ENCODE data around the gene MICAL3. TPM values are rescaled to one million over a fixed set of nuclear protein-coding genes. Genes with fewer than 3 reads are reported as not detected.

MICAL3 gene
- total RNA-seq, 4 donors from 2014 or later, result 30.4 to 57.1 (median 37.7) TPM

DNA sequence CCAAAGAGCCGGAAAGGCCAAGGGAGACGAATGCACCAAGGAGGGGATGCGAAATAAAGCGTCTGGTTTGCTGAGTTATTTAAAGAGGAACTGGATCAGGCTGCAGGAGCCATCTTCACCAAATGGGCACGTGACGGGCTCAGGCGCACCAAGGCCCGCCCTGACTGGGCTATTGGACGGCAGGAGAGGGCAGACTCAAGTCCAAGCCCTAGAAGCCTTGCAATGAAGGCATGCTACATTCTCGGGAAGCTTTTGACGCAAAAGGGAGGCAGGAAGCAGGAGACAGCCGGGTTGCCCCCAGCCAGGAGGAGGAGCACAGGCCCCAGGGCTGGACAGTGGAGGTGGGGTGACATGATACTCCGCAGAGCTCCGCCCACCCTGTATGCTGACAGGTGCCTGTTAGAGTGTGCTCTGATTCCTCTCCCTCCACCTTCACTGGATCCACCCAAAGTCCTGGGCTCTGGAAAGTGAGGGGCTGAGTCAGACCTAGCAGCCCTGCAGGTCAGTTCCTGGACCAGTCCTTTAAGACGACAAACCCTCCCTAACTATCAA is 208.6 kb downstream of the MICAL3 start:
- DNase-seq (ENCODE audit: low spot score in 2 of 2), result no peak
- Histone ChIP-seq H3K4me1 (no peaks in the 10 kb centered on the region), H3K27me3 (no peaks in the 10 kb centered on the region), H3K27ac (no peak overlapping the region), H3K9me3 (no peaks in the 10 kb centered on the region), H3K4me3 (no peak overlapping the region), H3K36me3 (peaks cover 85% of the 10 kb centered on the region)
- WGBS, result 90% methylated on average over 15 of the region's 15 CpGs
- TF ChIP-seq, protein P1, sequence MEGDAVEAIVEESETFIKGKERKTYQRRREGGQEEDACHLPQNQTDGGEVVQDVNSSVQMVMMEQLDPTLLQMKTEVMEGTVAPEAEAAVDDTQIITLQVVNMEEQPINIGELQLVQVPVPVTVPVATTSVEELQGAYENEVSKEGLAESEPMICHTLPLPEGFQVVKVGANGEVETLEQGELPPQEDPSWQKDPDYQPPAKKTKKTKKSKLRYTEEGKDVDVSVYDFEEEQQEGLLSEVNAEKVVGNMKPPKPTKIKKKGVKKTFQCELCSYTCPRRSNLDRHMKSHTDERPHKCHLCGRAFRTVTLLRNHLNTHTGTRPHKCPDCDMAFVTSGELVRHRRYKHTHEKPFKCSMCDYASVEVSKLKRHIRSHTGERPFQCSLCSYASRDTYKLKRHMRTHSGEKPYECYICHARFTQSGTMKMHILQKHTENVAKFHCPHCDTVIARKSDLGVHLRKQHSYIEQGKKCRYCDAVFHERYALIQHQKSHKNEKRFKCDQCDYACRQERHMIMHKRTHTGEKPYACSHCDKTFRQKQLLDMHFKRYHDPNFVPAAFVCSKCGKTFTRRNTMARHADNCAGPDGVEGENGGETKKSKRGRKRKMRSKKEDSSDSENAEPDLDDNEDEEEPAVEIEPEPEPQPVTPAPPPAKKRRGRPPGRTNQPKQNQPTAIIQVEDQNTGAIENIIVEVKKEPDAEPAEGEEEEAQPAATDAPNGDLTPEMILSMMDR (IDR thresholded peaks at IDR 0.05), result no peak
- no peak for TF ChIP-seq POLR2A (IDR thresholded peaks at IDR 0.05)
- no peak for TF ChIP-seq POLR2AphosphoS5 (IDR thresholded peaks at IDR 0.05)
- TF ChIP-seq EP300 (IDR thresholded peaks at IDR 0.05), result no peak

DNA sequence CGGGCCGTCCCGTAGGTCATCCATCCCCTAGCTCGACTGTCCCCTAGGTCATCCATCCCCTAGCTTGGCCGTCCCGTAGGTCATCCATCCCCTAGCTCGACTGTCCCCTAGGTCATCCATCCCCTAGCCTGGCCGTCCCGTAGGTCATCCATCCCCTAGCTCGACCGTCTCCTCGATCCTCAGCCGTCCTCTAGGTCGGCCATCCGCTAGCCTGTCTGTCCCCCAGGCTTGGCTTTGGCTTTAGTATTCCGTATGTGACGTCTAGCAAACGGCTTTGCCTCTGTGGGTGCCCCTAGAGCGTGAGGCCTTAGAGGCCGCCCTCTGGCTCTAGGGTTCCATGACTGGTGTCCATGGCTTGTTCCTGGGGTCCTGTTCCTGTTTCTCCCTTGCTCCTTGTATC is 209.5 kb downstream of the MICAL3 start:
- TF ChIP-seq POLR2A (IDR thresholded peaks at IDR 0.05) (no peak), POLR2AphosphoS5 (IDR thresholded peaks at IDR 0.05) (no peak), EP300 (IDR thresholded peaks at IDR 0.05) (no peak)
- TF ChIP-seq, protein P1 (IDR thresholded peaks at IDR 0.05), result no peak
- no peak overlapping the region for H3K27ac ChIP-seq
- no peak for DNase-seq (ENCODE audit: low spot score in 2 of 2)
- no peaks in the 10 kb centered on the region for H3K4me1 ChIP-seq
- H3K4me3 ChIP-seq, result no peak overlapping the region
- H3K36me3 ChIP-seq, result peaks cover 91% of the 10 kb centered on the region
- H3K27me3 ChIP-seq, result no peaks in the 10 kb centered on the region
- WGBS, result 95% methylated on average over 20 of the region's 20 CpGs
- no peaks in the 10 kb centered on the region for H3K9me3 ChIP-seq

DNA sequence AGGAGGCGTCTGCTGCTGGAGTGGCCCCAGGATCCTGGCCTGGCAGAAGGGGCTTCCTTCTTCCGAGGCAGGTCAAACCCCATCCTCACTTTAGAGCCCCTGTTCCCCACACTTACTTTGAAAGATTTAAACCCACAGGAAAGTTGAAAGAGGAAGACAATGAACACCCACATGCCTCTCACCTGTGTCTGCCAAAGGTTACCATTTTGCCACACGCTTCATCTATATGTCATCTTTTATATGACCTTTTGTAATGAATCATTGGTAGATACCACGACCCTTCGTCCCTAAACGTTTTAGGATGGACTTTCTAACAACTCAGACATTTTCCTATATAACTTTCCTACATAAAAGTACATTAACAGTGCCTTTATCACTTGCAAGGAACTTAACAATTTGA is 210.3 kb downstream of the MICAL3 start:
- H3K27ac ChIP-seq, result no peak overlapping the region
- no peak for DNase-seq (ENCODE audit: low spot score in 2 of 2)
- 92% methylated on average over 6 of the region's 6 CpGs for WGBS
- peaks cover 94% of the 10 kb centered on the region for H3K36me3 ChIP-seq
- no peaks in the 10 kb centered on the region for H3K27me3 ChIP-seq
- no peaks in the 10 kb centered on the region for H3K9me3 ChIP-seq
- TF ChIP-seq EP300 (IDR thresholded peaks at IDR 0.05), result no peak
- no peak for TF ChIP-seq POLR2A (IDR thresholded peaks at IDR 0.05)
- no peak for TF ChIP-seq POLR2AphosphoS5 (IDR thresholded peaks at IDR 0.05)
- TF ChIP-seq, protein P1 (IDR thresholded peaks at IDR 0.05), result no peak
- no peak overlapping the region for H3K4me3 ChIP-seq
- no peaks in the 10 kb centered on the region for H3K4me1 ChIP-seq

DNA sequence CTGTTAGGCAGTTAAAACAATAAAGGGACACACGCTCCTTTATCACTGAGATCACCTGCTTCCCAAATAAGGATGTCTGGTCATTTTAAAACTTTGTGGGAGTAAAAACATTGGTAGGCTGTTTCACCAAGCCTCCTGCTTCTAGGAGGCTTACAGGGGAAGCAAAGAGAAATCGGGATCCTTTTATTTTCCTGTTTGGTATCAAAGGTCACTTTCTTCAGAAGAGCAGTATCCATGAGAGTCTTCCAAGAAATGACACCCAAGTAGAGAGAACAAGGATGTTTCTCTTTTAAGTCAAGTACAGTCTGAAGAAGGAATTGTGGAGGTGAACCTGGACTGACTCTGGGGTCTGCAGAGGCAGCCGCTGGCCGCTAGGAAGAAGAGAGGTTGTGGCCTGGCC is 213.2 kb downstream of the MICAL3 start:
- TF ChIP-seq EP300 (IDR thresholded peaks at IDR 0.05) (no peak), POLR2AphosphoS5 (IDR thresholded peaks at IDR 0.05) (no peak), POLR2A (IDR thresholded peaks at IDR 0.05) (no peak)
- TF ChIP-seq, protein P1 (IDR thresholded peaks at IDR 0.05), result no peak
- H3K9me3 ChIP-seq, result no peaks in the 10 kb centered on the region
- no peak for DNase-seq (ENCODE audit: low spot score in 2 of 2)
- H3K27ac ChIP-seq, result no peak overlapping the region
- WGBS, result 90% methylated on average over 4 of the region's 4 CpGs
- H3K27me3 ChIP-seq, result no peaks in the 10 kb centered on the region
- no peaks in the 10 kb centered on the region for H3K4me1 ChIP-seq
- H3K4me3 ChIP-seq, result no peak overlapping the region
- peaks cover 93% of the 10 kb centered on the region for H3K36me3 ChIP-seq

DNA sequence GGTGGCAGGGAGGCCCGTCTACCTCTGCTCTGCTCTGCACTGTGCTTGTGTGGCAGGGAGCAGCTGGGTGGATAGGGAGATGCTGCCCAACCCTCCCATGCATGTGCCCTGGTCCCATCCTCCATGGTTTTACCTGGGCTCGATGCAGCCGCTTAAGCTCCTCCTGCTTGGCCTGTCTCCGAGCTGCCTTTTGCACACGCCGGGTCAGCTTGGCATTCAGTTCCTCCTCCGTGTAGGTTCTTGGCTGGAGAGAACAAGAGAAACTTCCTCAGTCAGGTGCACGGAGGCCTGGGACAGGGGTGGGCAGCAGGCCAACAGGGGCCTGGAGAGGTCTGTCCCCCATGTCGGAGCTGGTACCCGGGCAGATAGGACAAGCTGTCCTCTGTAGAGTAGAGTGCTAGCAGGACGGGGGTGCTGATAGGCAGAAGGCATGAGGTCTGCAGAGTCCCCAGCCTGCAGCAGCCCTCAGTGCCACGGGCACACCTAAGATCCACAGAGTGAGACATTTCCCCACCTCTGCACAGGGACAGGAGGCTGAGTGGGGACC is 213.7 kb downstream of the MICAL3 start:
- WGBS, result 94% methylated on average over 12 of the region's 12 CpGs
- H3K36me3 ChIP-seq, result peaks cover 93% of the 10 kb centered on the region
- TF ChIP-seq EP300 (IDR thresholded peaks at IDR 0.05) (no peak), POLR2AphosphoS5 (IDR thresholded peaks at IDR 0.05) (no peak), POLR2A (IDR thresholded peaks at IDR 0.05) (no peak)
- TF ChIP-seq, protein P1 (IDR thresholded peaks at IDR 0.05), result no peak
- H3K27ac ChIP-seq, result no peak overlapping the region
- no peaks in the 10 kb centered on the region for H3K9me3 ChIP-seq
- no peak for DNase-seq (ENCODE audit: low spot score in 2 of 2)
- no peaks in the 10 kb centered on the region for H3K4me1 ChIP-seq
- H3K27me3 ChIP-seq, result no peaks in the 10 kb centered on the region
- H3K4me3 ChIP-seq, result no peak overlapping the region

All from suprapubic skin (tissue), 4 donors.